Measurements from ENCODE around the gene HELZ2.

DNA sequence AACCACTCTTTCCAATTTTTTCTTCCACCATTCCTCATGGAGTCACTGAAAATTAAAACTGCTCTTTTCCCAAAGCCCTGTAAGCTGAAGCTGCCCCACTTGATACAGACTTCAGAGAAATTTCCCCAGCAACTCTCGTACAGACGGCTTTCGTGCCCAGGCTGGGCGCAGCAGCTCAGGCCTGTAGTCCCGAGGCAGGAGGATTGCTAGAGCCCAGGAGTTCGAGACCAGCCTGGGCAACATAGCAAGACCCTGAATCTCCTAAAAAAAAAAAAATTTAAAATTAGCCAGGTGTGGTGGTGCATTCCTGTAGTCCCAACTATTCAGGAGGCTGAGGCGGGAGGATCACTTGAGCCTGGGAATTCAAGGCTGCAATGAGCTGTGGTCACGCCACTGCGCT is 46.9 kb downstream of the HELZ2 start:
- TF ChIP-seq CTCF (IDR thresholded peaks at IDR 0.05) (no peak), POLR2A (IDR thresholded peaks at IDR 0.05) (no peak)
